ELR (cell line): ENCODE results near the gene S1PR1.
A peak's percentile ranks its signal among the peaks of the same experiment; 100 is the strongest.

Experiments used
- DNase-seq: peaks from one replicate; pipeline ENCODE4 v3.0.0-alpha.2; 2015; ENCODE audit warnings: low read depth

The S1PR1 gene

GRCh38 chr1:101280049-101280592, 43.3 kb downstream of the S1PR1 start:
- DNase-seq: no peak

- no peak for DNase-seq
Measured at GRCh38 chr1:101280942-101281654, 44.3 kb downstream of the S1PR1 start.

DNA sequence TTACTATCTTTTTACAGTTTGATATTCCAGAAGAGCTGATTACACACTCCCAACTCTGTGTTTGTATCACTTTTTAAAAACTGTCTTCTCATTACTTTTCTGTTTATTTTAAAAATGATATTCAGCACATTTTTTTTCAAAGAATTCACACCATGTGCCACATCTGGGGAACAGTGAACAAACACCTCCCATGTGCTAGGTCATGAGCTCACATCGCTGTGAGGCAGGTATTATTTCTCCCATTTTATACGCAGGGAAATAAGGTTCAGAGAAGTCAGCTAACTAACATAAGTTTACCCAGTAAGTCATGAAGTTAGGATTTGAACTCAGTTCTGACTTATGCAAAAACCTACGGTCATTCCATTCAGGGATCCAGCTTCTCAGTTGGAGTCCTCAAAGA, 44.9 kb downstream of the S1PR1 start:
- no peak for DNase-seq

DNA sequence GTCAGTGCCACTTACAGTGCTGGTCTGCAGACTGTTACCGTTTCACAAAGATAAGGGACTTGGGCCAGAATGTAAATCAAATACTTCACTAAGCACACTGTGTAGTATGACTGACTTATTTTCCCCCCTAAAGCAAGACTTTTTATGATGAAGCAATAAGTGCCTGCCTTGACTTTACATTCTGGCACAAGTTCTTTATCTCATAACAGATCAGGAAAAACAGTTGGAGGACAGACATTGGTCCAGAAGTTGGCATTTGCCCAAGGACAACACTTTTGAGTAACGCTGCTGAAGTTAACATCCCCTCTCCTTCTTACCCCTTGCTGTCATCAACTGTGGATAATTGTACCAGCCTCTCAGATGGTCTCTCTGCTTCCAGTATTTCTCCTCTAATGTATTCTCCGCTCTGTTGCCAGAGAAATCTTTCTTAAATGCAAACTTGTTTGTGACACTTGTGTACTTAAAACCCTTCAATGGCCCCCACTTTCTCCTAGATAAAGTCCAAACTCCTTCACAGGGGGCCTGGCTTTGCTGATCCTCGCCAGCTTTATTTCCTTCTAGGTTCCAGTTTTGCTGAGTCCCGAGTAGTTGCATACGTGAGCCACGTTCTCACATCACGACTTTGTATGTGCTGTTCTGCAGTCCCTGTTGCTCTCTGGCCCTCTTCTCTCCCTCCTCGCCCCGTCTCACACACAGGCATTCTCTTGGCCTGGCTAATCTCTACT, 45.7 kb downstream of the S1PR1 start:
- DNase-seq: no peak

GRCh38 chr1:101283443-101283842, 46.6 kb downstream of the S1PR1 start:
- DNase-seq: no peak

GRCh38 chr1:101284021-101284420, 47.2 kb downstream of the S1PR1 start:
- DNase-seq: no peak

GRCh38 chr1:101284622-101285218, 47.9 kb downstream of the S1PR1 start:
- DNase-seq: no peak

GRCh38 chr1:101285922-101286570, 49.2 kb downstream of the S1PR1 start:
- no peak for DNase-seq

- DNase-seq: peak; percentile 94
Measured at GRCh38 chr1:101288491-101288944, 51.7 kb downstream of the S1PR1 start.

DNA sequence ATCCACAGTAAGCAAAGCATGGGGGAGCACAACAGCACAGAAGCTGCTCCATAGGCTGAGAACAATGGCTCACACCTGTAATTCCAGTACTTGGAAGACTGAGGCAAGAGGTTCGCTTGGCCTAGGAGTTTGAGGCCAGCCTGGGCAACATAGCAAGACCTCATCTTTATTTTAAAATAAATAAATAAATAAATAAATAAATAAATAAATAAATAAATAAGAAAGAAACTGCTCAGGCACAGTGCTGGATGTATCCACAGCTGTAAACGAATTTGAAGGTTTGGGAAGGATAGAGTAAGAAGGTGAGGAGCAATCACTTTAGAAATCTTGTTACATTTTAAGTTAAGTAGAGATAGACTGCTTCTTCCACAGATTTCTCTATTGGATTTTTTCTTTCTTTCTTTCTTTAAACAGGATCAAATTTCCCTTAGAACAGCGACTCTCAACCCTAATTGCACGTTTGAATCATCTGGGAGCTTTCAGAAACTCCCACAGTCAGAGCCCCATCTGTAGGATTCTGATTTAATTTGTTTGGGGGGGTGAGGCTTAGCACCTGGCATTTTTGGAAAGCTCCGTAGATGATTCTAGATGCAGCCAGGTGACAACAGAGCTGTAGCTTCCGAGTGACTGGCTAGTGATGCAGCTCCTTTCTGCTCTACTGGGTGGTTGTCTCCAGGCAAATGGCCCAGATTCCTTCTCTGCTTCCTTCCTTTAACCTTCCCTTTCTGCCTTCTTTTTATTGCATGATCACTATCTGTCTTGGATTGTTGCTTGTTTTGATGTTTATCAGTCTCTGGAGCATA, 53.5 kb downstream of the S1PR1 start:
- no peak for DNase-seq
